IPS DF 4.7 (cell line): ENCODE measurements around the gene CFAP57.

ENCODE experiments used
- DNase-seq: peaks from one replicate; pipeline ENCODE4 v3.0.0-alpha.2; 2013; ENCODE audit warnings: low spot score; ENCODE audit errors: extremely low read depth

Gene CFAP57

DNA sequence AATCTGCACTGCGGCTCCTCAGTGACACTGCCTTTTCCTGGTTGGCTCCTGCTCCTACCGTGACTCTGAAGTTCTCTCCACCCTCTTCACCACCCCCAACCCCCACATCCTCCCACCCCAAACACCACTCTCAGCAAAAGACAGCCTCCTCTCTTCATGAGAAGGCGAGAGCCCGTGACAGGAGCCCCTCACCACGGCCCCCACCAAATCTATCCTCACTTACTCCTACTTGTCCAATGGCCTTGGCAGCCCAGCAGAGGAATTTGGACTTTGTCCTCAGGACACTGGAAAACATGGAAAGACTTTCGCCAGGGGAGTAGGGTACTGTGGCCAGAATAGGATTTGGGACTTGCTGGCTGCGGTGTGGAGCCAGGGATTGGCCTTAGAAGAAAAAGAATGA, 104.5 kb downstream of the CFAP57 start:
- DNase-seq: no peak

DNA sequence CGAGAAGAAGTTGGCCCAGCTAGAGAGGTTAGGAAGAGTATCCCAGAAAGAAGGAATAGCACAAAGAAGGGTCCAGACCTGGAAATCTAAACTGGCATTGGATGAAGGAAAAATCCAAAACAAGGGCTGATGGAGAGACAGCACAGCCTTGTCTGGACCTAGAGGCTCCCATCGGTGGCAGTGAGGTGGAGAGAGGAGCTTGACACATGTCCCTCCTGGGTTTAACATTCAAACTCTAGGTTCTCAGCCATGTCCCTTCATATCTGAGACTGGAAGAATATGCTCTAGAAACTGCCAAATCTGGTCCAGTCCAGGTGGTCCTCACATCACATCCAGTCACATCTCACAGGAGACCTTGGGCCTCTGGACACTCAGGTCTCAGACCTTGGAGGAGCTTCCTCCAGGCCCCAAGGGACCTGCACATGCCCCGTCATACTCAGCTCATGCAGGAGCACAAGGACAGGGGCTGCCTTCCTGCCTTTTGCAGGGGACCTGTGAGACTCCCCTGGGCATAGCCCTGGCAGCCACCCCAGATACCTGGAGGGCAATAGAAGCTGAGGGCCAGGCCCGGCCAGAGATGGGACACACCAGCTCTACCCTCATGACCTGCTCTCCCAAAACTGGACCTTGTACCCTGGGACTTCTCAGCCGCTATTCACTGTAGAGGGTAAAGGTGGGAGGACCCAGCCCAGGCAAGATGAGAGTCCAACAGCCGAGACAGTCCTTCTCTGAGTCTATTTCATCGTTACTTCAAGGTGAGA, 105.2 kb downstream of the CFAP57 start:
- DNase-seq: no peak

DNA sequence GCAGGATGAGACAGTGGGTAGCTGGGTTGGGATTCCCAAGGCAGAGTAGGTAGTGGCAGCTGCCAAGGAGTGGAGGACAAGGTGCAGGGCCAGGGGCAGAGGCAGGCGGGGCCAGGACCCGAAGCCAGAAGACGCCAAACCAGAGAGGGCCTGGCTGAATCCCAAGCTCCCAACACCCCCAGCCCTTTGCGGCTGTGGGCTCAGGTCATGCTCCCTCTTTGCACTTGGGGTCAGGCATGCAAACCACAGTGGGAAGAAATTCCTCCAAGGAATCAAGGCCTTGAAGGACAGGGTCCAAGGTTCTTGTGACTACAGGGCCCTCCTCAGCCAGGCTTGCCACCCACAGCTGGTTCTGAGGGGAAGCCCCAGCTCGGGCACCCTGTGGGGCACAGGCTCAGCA, 107.0 kb downstream of the CFAP57 start:
- DNase-seq: no peak

DNA sequence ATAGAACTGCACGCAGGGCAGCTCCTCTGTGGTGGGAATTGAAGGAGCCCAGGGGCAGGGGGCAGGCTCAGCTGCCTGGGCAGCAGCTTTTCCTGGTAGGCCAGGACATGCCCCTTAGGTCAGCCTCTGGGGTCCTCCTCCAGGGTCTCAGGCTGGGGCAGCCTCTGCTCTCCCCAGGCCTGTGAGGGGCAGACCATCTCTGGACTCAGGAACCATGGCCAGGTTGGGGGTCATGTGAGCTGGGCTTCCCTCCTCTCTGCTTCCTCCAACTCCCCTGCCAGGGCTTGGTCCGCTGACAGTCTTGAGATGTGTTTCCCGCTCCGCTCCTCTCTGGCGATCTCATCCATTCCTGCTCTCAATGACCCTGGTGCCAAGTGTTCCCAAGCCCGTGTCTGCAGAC, 107.5 kb downstream of the CFAP57 start:
- no peak for DNase-seq

DNA sequence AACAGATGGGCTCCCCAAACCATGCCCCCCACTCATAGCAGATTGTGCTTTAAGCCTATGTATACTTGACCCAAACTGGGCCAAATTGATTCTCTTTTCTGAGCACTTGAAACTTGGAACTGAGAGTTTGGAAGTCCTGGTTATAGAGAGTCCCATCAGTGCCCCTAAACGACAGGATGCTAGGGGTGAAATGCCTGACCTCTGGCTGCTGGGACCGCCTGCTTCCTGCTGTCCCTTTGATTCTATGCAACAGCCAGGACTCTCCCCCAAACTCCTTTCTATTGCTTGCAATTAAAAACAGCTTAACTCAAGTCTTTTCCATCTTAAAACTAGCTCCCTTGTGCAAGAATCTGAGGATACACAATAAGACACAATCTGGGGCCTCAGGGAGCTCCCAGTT, 108.6 kb downstream of the CFAP57 start:
- DNase-seq: no peak

DNA sequence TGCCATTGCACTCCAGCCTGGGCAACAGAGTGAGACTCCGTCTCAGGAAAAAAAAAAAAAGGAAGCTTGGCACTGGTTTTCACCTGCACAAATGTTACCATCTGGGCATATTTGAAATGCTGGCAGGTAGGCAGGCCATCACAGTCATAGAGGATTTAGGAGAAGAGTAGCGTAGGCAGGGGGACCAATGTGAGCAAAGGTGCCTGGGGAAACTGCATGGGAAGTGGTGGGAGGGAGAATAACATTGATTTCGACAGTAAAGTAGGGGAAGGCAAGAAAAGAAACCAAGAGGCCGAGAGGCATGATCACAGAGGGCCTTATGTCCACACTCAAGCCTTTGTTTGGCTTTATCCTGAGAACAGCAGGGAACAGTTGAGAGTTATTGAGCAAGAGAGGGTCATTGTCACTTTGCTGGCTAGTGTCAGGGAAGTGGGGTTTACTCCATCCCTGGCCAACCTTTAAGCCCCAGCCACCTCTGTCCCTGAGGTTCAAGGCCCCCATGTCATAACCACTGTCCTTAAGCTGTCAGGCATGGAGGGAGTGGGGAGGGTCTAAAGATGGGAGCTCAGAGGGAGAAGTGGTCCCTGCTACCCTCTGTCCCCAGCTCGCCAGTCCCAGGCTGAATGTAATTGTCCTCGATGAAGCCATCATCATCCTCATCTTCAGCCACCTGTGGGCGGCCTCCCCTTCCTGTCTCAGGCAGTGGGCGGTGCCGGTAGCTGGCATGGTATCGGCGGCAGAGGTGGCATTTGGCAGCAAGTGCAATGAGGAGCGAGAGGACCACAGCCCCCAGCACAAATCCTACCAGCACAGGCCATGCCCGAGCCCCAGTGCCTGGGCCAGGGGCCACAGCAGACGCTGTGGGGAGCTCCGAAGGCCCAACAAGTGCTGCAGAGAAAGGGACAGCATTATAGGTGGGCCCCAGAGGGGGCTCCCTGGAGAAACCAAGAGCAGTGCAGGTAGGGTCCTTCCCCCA, 110.4 kb downstream of the CFAP57 start:
- no peak for DNase-seq

DNA sequence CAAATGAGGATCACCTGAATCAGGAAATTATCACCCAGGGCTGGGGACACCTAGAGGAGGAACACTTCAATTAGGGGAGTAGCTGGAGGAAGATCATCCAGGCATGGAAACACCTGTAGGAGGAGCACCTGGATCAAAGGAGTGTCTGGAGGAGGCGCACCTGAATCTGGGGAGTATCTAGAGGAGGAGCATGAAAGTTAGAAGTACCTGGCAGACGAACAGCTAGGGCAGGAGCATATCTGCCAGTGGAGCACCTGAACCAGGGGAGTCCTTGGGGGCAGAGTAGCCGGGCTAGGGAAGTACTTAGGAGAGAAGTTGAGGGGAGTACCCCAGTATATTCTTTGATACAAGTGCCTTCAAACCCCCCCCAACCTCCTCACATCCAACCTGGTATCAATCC, 111.9 kb downstream of the CFAP57 start:
- DNase-seq: no peak

DNA sequence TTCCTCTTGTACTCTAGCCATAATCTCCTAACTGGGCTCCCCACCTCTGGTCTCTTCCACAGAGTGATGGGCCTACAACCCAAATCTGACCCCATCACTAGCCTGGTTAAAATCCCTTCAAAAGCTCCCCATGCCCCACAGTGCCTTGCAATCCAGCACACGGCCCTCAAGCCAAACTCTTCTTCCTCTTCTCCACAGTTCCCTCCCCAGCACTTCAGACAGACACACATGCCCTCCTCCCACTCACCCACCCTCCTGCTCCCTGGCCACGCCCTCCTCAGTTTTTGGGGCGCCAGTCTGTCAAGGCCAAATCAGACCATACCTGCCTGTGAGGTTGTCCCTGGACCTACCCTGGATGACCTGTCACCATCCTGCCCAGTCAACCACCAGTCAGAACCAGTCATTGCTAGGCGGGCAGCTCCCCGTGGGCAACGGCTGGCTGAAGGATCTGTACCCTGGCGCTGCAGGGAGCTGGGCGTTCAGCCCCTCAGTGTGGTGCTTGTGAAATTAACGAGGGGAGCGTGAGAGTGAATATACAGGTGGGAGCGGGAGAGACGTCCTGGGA, 112.5 kb downstream of the CFAP57 start:
- DNase-seq: no peak

DNA sequence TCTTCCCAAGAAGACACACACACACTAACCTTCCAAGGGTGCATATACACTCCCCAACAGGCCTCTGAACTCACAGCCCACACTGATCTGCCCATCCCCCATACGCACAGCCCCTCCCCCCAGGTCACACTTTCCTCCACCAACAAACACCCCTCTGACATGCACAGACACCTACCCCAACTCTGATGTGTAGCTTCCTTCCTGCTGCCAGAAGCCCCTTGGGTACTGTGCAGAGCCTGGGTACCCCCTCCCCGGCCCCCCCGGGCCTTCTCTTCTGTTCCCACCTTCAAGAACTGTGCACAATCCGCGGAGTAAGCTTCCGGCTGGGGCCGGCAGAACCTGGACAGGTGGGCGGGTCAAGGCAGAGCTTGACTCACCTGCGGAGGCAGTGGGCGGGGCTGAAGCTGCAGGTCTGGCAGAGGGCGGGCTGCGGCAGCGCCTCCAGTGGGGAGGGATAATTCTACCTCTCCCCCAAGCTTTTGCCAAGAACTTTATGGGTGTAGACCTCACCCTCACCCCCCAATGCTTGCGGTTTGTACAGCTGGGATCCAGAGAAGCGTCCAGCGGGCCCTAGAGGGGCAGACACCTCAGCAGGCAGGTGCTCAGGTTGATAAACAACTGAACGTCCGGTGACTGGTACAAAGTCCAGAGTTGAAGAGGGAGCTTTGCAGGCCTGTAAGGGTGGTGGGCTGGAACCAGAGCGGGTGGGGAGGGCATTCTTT, 113.3 kb downstream of the CFAP57 start, which contains the start of gene C1orf210:
TSS of gene C1orf210 (minus strand) at position 313 of the 722 bp plus-strand sequence. CDS start 2,311 bp downstream, outside the sequence.
- DNase-seq: peak; percentile 56

DNA sequence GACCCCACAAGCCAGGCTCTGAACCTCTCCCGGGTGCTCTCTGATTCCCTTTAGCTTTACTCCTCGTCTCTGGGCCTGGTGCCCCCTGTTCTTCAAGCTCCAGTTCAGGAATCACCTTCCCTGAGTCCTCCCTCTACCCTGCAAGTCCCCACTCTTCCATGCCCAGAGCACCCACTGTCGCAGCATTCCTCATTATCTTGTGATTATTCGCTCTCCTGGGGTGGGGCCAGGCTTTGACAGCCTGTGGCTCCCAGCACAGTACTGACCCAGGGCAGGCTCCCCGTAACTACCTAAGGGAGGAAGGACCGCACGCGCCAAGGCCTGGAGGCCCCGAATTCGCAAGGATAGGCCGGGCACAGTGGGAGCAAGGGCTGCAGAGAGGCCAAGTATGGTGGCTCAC, 114.0 kb downstream of the CFAP57 start:
- DNase-seq: no peak

DNA sequence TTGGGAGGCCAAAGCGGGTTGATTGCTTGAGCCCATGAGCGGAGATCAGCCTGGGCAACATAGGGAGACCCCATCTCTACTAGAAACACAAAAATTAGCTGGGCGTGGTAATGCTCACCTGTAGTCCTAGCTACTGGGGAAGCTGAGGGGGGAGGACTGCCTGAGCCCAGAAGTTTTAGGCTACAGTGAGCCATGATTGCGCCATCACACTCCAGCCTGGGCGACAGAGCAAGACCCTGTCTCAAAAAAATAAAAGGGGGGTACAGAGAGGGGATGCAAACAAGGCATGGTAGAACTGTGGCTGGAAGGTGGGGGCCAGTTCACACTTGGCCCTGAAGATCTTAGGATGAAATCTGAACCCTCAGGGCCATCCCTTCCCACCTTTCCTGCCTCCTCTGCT, 114.4 kb downstream of the CFAP57 start:
- DNase-seq: no peak

DNA sequence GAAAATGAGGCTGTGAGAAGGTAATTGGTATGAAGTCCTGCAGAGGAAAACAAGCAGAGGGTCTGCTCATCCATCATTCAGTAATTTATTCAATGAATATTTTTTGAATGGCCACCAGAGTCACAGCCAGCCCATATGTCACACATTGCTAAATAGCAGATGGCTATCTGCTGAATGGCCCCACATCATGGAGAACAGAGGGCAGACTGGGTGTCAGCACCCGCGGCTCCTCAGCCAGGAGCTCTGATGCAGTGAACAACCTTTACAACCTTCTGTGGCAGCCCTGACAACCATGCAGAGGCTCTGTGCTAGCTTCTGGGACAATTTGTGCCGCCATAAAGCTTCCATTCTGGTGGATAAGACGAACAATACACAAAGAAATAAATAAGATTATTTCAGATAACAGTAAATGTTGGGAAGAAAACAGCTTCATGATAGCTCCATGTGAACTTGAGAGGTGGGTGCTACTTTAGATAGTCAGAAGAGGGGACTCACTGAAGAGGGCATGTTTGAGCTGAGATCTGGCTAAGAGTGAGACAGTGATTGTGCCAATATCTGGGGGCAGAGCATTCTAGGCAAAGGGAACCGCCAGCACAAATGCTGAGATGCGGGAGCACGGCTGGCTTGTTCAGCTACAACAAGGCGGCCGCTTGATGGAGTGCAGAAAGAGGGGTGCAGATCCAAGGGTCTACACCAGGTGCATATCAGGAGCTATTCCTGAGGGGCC, 116.1 kb downstream of the CFAP57 start:
- no peak for DNase-seq

DNA sequence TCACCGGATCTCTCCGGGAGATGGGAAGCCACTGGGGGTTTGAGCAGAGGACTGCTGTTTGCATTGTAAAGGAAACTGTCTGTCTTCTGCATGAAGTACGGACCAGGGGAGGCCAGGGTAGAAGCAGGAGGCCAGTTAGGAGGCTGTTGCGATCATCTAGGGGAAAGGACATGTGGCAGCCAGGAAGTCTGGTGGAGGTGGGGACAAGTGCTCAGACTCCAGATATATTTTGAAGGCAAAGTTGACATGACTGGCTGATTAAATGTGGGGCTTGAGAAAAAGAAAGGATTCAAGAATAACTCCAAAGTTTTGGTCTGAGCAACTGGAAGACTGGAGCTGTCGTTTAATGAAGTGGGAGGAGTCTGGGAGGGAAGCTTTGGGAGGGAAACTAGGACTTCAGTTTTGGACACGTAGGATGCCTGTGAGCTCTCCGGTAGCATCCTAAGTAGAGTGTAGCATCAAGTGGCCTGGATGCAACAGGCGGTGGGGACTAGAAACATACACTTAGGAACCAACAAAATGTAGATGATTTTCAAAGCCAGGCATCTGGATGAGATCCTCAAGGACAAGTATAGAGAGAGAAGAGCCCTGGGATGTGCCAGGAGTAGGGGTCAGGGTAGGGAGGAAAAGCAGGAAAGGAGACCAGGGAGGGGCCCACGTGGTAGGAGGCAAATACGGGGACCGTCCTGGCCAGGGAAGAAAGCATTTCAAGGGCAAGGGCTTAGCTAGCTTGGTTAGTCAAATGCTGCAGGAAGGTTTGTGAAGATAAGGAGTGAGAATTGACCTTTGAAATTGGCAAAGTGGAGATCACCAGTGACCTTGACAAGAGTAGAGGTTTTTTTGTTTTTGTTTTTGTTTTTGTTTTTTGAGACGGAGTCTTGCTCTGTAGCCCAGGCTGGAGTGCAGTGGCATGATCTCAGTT, 116.9 kb downstream of the CFAP57 start:
- DNase-seq: no peak

DNA sequence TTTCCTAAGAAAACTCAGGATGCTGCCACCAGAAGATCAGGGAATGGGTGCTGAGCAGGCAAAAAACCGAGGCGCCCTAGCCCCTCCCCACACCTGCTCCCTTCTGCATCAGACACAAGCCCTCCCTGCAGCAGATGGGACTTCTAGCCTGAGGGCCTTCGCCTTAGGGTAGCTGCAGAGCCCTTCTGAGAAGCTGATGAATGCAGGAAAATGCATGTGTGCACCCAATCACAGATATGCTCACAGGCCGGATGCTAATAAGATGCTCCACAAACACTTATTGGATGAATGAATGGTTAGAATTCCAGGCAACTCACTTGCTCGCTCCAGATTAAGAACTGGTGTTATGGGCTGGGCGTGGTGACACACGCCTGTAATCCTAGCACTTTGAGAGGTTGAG, 120.1 kb downstream of the CFAP57 start:
- DNase-seq: no peak

DNA sequence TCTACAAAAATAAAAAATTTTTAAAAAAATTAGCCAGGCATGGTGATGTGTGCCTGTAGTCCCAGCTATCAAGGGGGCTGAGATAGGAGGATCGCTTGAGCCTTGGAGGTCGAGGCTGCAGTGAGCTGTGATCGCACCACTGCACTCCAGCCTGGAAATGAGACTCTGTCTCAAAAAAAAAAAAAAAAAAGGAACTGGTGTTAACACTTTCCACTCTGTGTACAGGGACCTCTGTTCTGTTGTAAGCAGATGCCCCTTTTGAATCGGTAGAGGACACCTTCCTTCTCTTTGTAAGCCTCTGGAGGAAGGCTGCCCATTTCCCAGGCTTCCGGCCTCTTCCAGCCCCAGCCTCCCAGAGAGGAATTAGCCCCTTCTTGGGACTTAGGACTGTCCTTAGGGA, 120.5 kb downstream of the CFAP57 start:
- DNase-seq: no peak

DNA sequence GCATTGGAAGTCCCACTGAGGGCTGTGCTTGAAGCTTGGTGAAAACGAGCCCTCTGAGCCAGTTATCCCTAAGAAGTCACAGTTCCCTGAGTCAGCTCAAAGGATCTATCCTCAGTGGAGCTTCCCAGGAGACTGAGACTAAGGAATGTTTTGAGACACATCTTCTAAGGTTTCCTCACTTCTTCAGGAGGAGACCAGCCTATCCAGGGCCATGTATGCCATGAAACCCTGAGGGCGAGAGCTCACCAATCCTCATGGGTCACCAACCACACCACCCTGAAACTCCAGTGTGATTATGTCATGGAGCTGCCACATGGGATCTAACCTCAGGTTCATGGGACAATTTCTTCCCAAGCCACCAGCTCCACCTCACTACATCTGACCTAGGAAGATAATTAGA, 121.0 kb downstream of the CFAP57 start:
- DNase-seq: no peak

DNA sequence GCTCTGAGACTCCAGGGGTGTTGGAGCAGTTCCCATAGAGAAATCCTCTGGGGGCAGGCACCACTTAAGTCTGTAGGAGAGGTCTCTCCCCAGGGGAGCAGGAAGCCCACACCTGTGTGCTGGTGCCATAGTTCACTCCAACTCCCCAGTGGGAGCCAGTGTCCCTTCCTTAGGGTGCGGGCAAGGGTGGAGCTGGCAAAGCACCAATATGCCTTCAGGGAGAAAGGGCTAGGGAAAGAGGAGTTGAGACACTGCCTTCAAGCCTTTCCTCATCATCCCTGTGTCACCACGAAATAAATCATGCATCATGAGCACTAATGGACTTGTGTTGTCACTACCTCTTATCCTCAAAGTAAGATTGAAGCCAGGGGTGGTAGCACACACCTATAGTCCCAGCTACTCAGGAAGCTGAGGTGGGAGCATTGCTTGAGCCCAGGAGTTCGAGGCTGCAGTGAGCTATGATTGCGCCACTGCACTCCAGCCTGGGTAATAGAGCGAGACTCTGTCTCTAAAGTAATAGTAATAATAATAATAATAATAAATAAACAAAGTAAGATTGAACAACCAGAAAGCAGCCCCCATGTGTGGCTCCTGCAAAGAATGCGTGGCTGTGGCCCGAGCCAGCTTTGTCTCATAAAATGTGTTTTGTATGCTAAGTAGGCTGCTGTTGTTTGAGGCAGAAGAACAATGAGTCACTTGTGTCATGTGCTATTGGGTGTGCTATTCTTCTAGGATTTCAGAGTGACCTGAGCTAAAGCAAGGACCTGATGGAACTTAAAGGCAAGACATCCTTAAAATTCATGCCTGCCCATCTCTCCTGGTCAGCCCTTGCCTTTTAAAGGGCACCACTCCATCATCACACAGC, 122.0 kb downstream of the CFAP57 start:
- no peak for DNase-seq

DNA sequence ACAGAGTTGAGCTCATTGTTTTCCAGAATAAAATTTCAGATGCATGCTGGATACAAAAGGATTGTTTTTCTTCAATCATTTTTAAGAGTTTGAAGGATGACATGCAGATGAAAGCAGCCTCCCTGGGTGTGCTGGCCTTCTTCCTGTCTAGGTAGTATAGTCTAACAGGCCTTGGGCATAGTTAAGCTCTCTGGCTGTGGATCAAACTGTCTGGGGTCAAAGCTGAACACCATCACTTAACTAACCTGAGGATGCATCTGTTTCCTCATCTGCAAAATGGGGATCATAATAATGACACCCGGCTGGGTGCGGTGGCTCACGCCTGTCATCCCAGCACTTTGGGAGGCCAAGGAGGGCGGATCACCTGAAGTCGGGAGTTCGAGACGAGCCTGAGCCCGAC, 122.6 kb downstream of the CFAP57 start:
- DNase-seq: no peak

DNA sequence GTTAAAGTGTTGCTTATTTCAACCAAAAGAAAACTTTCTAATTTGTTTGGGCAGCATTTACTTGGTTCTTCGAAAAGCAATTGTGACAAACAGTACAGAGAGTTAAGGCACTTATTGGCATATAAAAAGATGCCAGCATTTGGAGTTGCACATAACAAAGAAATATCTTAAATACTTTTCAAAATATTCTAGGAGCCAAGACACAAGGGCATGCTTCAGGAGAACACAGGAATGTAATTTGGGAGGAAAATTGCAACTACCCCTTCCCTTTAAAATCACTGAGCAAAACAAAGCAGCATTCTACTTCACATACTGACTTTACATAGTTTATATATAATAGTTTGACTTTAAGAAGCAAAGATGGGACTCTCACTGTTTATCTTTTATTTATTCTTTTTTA, 124.1 kb downstream of the CFAP57 start:
- DNase-seq: no peak
